Measurements from ENCODE around the gene DGCR6L. TPM values are rescaled to one million over a fixed set of nuclear protein-coding genes. Genes with fewer than 3 reads are reported as not detected.
"Not testable (repeated sequence)": the region's sequence is repeated elsewhere in the genome, so short reads cannot be mapped to it uniquely, and the experiment has no call there.

DGCR6L gene
- total RNA-seq, 1 donor from 2014 or later: 38.6 TPM

DNA sequence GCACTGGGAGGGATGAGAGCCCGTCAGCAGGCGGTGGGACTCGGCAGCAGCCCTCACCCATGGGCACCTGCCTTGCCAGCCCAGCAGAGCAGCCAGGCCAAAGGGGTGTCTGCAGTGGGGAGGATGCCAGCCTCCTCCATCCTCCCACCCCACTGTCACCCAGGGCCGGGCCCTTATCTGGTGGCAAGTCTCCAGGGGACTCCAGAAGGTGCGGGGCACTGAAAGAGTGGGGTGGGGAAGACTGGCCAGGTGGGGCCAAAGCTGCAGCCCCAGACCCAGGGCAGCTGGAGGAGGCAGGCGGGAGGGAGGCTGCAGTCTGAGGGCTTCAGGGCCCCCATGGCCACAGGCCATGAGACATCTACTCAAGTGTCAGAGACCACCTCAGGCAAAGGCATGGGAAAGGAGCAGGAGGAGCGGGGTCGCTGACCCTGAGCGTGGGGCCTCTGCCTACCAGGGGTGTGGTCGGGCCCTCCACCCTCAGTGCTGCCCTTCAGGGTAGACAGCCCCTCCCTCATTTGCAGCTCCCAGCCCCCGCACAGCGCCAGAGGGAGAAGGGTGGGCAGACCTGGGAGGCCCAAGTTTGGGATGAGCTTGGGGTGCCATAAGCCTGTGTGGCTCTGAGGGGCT lies 3.5 kb downstream of the DGCR6L start:
- Histone ChIP-seq H3K9me3 (ENCODE audit: control insufficient read depth in 3 of 3, low read length in 3 of 3) (no peaks in the 10 kb centered on the region), H3K4me3 (ENCODE audit: low read length in 3 of 3) (no peak overlapping the region), H3K9ac (ENCODE audit: low read depth in 1 of 3, low read length in 3 of 3) (no peak overlapping the region), H3K4me1 (ENCODE audit: control insufficient read depth in 3 of 3, insufficient read depth in 3 of 3, low read length in 3 of 3) (peaks cover 24 to 36% (median 25%) of the 10 kb centered on the region in 3 donors), H3K27ac (ENCODE audit: low read depth, low read length) (no peak overlapping the region), H3K36me3 (ENCODE audit: control insufficient read depth in 3 of 3, insufficient read depth in 3 of 3, low read length in 3 of 3) (peaks cover 0 to 5% (median 0%) of the 10 kb centered on the region in 3 donors), H3K27me3 (ENCODE audit: control insufficient read depth in 3 of 3, insufficient read depth in 3 of 3, low read length in 3 of 3) (no peaks in the 10 kb centered on the region)

DNA sequence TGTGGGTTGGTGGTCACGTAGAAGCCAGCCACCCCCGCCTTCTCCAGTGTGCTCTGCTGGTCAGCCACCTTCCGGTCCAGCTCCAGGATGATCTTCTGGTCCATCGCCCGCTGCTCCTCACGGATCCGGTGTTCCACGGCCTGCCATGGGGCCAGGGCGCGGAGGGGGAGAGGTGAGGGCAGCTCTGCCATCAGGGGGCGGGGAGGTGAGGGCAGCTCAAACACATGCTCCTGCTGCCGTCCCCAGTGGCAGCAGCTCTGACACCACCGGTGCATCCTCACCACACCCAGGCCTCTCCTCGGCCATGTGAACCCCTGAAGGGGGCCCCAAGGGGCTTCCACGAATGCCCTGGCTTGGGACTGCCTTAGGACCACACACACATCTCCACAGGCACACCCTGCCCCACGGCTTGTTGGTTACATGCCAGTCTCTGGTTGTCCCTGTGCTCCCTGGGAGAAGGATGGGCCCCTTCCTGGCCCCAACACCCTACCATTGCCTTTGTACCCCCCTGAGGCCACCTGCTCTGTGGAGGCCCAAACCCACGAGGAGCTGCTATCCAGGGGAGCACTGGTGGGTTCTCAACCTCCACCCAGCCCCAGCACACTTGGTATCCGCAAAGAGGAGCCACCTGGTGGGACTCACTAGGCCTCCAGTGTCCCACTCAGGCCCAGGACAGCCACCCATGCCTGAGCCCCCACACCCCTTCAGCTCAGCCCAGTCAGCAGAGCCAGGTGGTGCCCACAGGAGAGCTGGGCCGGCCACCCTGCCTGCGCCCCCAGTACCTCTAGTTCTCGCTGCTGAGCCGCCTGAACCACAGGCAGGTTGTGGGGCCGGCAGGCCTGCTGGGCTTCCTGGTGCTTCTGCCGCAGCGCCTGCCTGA lies 4.3 kb downstream of the DGCR6L start:
- Histone ChIP-seq H3K9me3 (ENCODE audit: control insufficient read depth in 3 of 3, low read length in 3 of 3) (no peaks in the 10 kb centered on the region), H3K9ac (ENCODE audit: low read depth in 1 of 3, low read length in 3 of 3) (no peak overlapping the region), H3K27me3 (ENCODE audit: control insufficient read depth in 3 of 3, insufficient read depth in 3 of 3, low read length in 3 of 3) (no peaks in the 10 kb centered on the region), H3K4me1 (ENCODE audit: control insufficient read depth in 3 of 3, insufficient read depth in 3 of 3, low read length in 3 of 3) (peaks cover 18 to 28% (median 18%) of the 10 kb centered on the region in 3 donors), H3K36me3 (ENCODE audit: control insufficient read depth in 3 of 3, insufficient read depth in 3 of 3, low read length in 3 of 3) (peaks cover 0 to 5% (median 0%) of the 10 kb centered on the region in 3 donors), H3K4me3 (ENCODE audit: low read length in 3 of 3) (no peak overlapping the region), H3K27ac (ENCODE audit: low read depth, low read length) (no peak overlapping the region)

GRCh38 chr22:20314741-20315336 lies 5.0 kb downstream of the DGCR6L start:
- H3K27me3 ChIP-seq (ENCODE audit: control insufficient read depth in 3 of 3, insufficient read depth in 3 of 3, low read length in 3 of 3); H3K9me3 ChIP-seq (ENCODE audit: control insufficient read depth in 3 of 3, low read length in 3 of 3); H3K27ac ChIP-seq (ENCODE audit: low read depth, low read length); H3K36me3 ChIP-seq (ENCODE audit: control insufficient read depth in 3 of 3, insufficient read depth in 3 of 3, low read length in 3 of 3); H3K9ac ChIP-seq (ENCODE audit: low read depth in 1 of 3, low read length in 3 of 3); H3K4me3 ChIP-seq (ENCODE audit: low read length in 3 of 3): not testable (repeated sequence)
- peaks cover 18 to 28% (median 18%) of the 10 kb centered on the region in 3 donors for H3K4me1 ChIP-seq (ENCODE audit: control insufficient read depth in 3 of 3, insufficient read depth in 3 of 3, low read length in 3 of 3)

GRCh38 chr22:20314206-20314605 lies 5.7 kb downstream of the DGCR6L start:
- H3K9me3 ChIP-seq (ENCODE audit: control insufficient read depth in 3 of 3, low read length in 3 of 3); H3K36me3 ChIP-seq (ENCODE audit: control insufficient read depth in 3 of 3, insufficient read depth in 3 of 3, low read length in 3 of 3); H3K4me3 ChIP-seq (ENCODE audit: low read length in 3 of 3); H3K27ac ChIP-seq (ENCODE audit: low read depth, low read length); H3K9ac ChIP-seq (ENCODE audit: low read depth in 1 of 3, low read length in 3 of 3); H3K27me3 ChIP-seq (ENCODE audit: control insufficient read depth in 3 of 3, insufficient read depth in 3 of 3, low read length in 3 of 3): not testable (repeated sequence)
- H3K4me1 ChIP-seq (ENCODE audit: control insufficient read depth in 3 of 3, insufficient read depth in 3 of 3, low read length in 3 of 3): peaks cover 16 to 25% (median 16%) of the 10 kb centered on the region in 3 donors

GRCh38 chr22:20313306-20314077 lies 6.4 kb downstream of the DGCR6L start:
- not testable (repeated sequence) for H3K27me3 ChIP-seq (ENCODE audit: control insufficient read depth in 3 of 3, insufficient read depth in 3 of 3, low read length in 3 of 3); H3K27ac ChIP-seq (ENCODE audit: low read depth, low read length); H3K4me3 ChIP-seq (ENCODE audit: low read length in 3 of 3); H3K9me3 ChIP-seq (ENCODE audit: control insufficient read depth in 3 of 3, low read length in 3 of 3); H3K36me3 ChIP-seq (ENCODE audit: control insufficient read depth in 3 of 3, insufficient read depth in 3 of 3, low read length in 3 of 3); H3K9ac ChIP-seq (ENCODE audit: low read depth in 1 of 3, low read length in 3 of 3)
- peaks cover 10 to 18% (median 10%) of the 10 kb centered on the region in 3 donors for H3K4me1 ChIP-seq (ENCODE audit: control insufficient read depth in 3 of 3, insufficient read depth in 3 of 3, low read length in 3 of 3)

DNA sequence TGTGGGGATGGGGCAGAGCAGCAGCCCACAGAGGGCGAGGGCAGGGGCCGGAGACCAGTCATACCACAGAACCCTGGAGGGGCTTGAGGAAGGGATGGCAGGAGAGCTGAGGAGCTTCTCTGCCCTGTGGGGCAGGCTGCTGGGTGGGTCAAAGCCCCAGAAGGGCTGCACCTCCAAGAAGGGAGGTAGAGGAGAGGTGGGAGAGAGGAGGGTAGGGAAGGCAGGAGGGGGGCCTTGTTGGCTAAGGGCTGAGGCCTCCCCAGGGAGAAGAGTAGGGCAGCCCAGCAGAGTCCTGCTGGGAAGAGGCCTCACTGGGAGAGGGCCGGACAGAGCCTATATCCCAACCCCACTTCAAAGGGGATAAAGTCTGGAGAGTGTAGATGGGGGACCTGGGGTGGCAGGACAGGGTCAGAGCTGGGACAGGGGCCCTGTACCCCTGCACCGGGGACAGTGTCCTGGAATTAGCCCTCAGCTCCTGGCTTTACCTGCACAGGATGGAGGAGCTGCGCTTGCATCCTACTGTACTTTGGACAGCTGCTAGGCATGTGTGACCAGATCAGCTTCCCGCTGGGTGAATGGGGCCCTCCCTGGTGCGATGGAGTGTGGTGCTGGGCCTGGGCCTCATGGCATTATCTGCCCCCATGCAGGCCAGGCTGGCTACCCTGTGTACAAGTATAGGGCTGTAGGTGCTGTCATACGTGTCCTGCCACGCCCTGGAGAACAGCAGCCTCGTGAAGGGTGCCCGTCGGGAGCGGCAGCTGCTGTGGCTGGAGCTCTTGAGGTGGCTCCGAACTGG lies 7.3 kb downstream of the DGCR6L start:
- Histone ChIP-seq H3K4me3 (ENCODE audit: low read length in 3 of 3) (no peak overlapping the region), H3K9me3 (ENCODE audit: control insufficient read depth in 3 of 3, low read length in 3 of 3) (no peaks in the 10 kb centered on the region), H3K36me3 (ENCODE audit: control insufficient read depth in 3 of 3, insufficient read depth in 3 of 3, low read length in 3 of 3) (peaks cover 0 to 5% (median 0%) of the 10 kb centered on the region in 3 donors), H3K4me1 (ENCODE audit: control insufficient read depth in 3 of 3, insufficient read depth in 3 of 3, low read length in 3 of 3) (peaks cover 4 to 12% (median 6%) of the 10 kb centered on the region in 3 donors), H3K27me3 (ENCODE audit: control insufficient read depth in 3 of 3, insufficient read depth in 3 of 3, low read length in 3 of 3) (no peaks in the 10 kb centered on the region), H3K27ac (ENCODE audit: low read depth, low read length) (no peak overlapping the region), H3K9ac (ENCODE audit: low read depth in 1 of 3, low read length in 3 of 3) (no peak overlapping the region)

GRCh38 chr22:20311249-20312062 lies 8.4 kb downstream of the DGCR6L start:
- H3K27me3 ChIP-seq (ENCODE audit: control insufficient read depth in 3 of 3, insufficient read depth in 3 of 3, low read length in 3 of 3); H3K9me3 ChIP-seq (ENCODE audit: control insufficient read depth in 3 of 3, low read length in 3 of 3); H3K9ac ChIP-seq (ENCODE audit: low read depth in 1 of 3, low read length in 3 of 3); H3K36me3 ChIP-seq (ENCODE audit: control insufficient read depth in 3 of 3, insufficient read depth in 3 of 3, low read length in 3 of 3); H3K4me1 ChIP-seq (ENCODE audit: control insufficient read depth in 3 of 3, insufficient read depth in 3 of 3, low read length in 3 of 3); H3K27ac ChIP-seq (ENCODE audit: low read depth, low read length); H3K4me3 ChIP-seq (ENCODE audit: low read length in 3 of 3): not testable (repeated sequence)

GRCh38 chr22:20310773-20311172 lies 9.1 kb downstream of the DGCR6L start:
- not testable (repeated sequence) for H3K36me3 ChIP-seq (ENCODE audit: control insufficient read depth in 3 of 3, insufficient read depth in 3 of 3, low read length in 3 of 3); H3K4me3 ChIP-seq (ENCODE audit: low read length in 3 of 3); H3K27me3 ChIP-seq (ENCODE audit: control insufficient read depth in 3 of 3, insufficient read depth in 3 of 3, low read length in 3 of 3); H3K4me1 ChIP-seq (ENCODE audit: control insufficient read depth in 3 of 3, insufficient read depth in 3 of 3, low read length in 3 of 3); H3K9ac ChIP-seq (ENCODE audit: low read depth in 1 of 3, low read length in 3 of 3); H3K9me3 ChIP-seq (ENCODE audit: control insufficient read depth in 3 of 3, low read length in 3 of 3); H3K27ac ChIP-seq (ENCODE audit: low read depth, low read length)

DNA sequence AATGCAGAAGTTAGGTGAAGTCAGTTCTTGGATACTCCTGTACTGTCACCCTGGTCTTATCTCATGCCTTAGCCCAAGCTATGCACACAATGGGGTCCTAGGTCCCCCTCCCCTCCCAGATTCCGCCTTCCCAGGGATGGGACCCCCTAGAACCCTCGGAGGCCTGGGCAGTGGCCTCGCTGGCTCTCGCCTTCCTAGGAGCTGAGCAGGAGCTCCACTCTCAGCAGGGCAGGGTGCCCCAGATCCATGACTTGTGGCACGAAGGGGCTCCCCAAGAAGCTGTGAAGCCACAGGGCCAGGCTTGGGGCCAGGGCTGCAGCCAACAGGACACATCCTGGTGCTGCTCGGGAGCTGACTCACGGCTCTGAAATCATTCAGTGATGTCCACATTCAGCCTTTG lies 9.7 kb downstream of the DGCR6L start:
- H3K9ac ChIP-seq (ENCODE audit: low read depth in 1 of 3, low read length in 3 of 3); H3K9me3 ChIP-seq (ENCODE audit: control insufficient read depth in 3 of 3, low read length in 3 of 3); H3K4me3 ChIP-seq (ENCODE audit: low read length in 3 of 3); H3K36me3 ChIP-seq (ENCODE audit: control insufficient read depth in 3 of 3, insufficient read depth in 3 of 3, low read length in 3 of 3); H3K27me3 ChIP-seq (ENCODE audit: control insufficient read depth in 3 of 3, insufficient read depth in 3 of 3, low read length in 3 of 3); H3K4me1 ChIP-seq (ENCODE audit: control insufficient read depth in 3 of 3, insufficient read depth in 3 of 3, low read length in 3 of 3); H3K27ac ChIP-seq (ENCODE audit: low read depth, low read length): not testable (repeated sequence)

Data from skeletal muscle tissue (tissue), 4 donors.